CD4-positive, alpha-beta T cell treated with Interleukin-12 subunit alpha and Interleukin-12 subunit beta, for 1 hour (primary cell): Measurements from ENCODE around the gene B3GALT5.
"Not testable (repeated sequence)": the region's sequence is repeated elsewhere in the genome, so short reads cannot be mapped to it uniquely, and the experiment has no call there.

ENCODE experiments used
- DNase-seq: peaks from one replicate; pipeline ENCODE4 v3.0.0-alpha.2; 2020

The B3GALT5 gene

GRCh38 chr21:39612233-39613040 is at the start of gene B3GALT5:
Gene B3GALT5, plus strand, starts transcription at chr21:39612940. Its CDS starts 47,620 bp downstream, at chr21:39660560.
- no peak for DNase-seq

GRCh38 chr21:39564200-39564599 is 48.5 kb upstream of the B3GALT5 start:
- no peak for DNase-seq

- no peak for DNase-seq
Observed at GRCh38 chr21:39567180-39567972, 45.4 kb upstream of the B3GALT5 start.

- no peak for DNase-seq
Observed at GRCh38 chr21:39568361-39568760, 44.4 kb upstream of the B3GALT5 start.

GRCh38 chr21:39575775-39576174 is 37.0 kb upstream of the B3GALT5 start:
- DNase-seq = no peak

- DNase-seq = no peak
Observed at GRCh38 chr21:39576518-39577128, 36.1 kb upstream of the B3GALT5 start.

- DNase-seq = no peak
Observed at GRCh38 chr21:39579734-39580332, 32.9 kb upstream of the B3GALT5 start.

- DNase-seq = no peak
Observed at GRCh38 chr21:39580744-39581143, 32.0 kb upstream of the B3GALT5 start.

- no peak for DNase-seq
Observed at GRCh38 chr21:39581414-39581813, 31.3 kb upstream of the B3GALT5 start.

GRCh38 chr21:39582749-39583148 is 30.0 kb upstream of the B3GALT5 start:
- DNase-seq = no peak

GRCh38 chr21:39583586-39583985 is 29.2 kb upstream of the B3GALT5 start:
- DNase-seq = not testable (repeated sequence)

- no peak for DNase-seq
Observed at GRCh38 chr21:39587376-39587775, 25.4 kb upstream of the B3GALT5 start.

GRCh38 chr21:39588884-39589283 is 23.9 kb upstream of the B3GALT5 start:
- no peak for DNase-seq

- no peak for DNase-seq
Observed at GRCh38 chr21:39593522-39593921, 19.2 kb upstream of the B3GALT5 start.

- no peak for DNase-seq
Observed at GRCh38 chr21:39595465-39595864, 17.3 kb upstream of the B3GALT5 start.

- no peak for DNase-seq
Observed at GRCh38 chr21:39597595-39597994, 15.1 kb upstream of the B3GALT5 start.

- DNase-seq = no peak
Observed at GRCh38 chr21:39599191-39599970, 13.4 kb upstream of the B3GALT5 start.

GRCh38 chr21:39601187-39601928 is 11.4 kb upstream of the B3GALT5 start:
- DNase-seq = no peak

- no peak for DNase-seq
Observed at GRCh38 chr21:39602076-39602689, 10.6 kb upstream of the B3GALT5 start.

GRCh38 chr21:39602793-39603192 is 9.9 kb upstream of the B3GALT5 start:
- DNase-seq = no peak

- no peak for DNase-seq
Observed at GRCh38 chr21:39604951-39605350, 7.8 kb upstream of the B3GALT5 start.
